GM21717 (cell line): Measurements from ENCODE around the gene CLNK.
A peak's percentile ranks its signal among the peaks of the same experiment; 100 is the strongest.

ENCODE experiments used
- ATAC-seq: cut with Tn5 transposase; IDR thresholded peaks from one replicate; pipeline ENCODE4 v1.9.1; 2021; ENCODE audit warnings: mild to moderate bottlenecking, moderate library complexity; ENCODE audit not compliant: unreplicated experiment

Gene CLNK

DNA sequence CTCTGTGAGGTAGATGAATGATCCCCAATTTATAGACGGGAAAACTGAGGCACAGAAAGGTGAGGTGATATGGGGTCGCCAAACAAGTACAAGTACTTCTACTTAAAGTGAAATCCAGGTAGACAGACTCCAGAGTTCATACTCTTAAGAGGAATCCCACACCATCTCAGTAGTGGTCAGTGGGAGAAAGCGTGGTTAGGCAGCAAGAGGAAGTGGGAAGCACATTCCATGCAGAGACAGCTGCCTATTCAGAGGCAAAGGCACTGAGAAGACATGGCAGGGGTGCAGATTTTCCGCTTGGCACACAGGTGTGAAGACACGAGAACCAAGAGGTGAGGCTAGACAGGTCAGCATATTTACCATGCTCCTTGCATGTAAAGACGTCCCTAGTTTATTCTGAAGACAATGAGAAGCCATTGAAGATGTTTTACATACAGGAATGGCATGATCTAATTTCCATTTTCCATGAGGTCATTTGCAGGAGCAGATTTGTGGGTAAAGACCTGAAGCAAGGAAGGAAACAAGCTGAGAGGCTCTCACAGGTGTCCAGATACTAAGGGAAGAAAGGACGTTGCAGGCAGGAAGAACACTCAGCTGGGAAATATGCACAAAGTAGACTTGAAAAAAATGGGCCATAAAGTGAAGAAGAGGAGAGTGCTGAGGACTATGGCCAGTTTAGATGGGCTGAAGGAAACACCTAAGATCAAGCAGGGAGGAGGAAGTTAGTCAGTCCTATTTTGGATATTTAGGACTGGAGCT is 17.3 kb upstream of the CLNK start:
- ATAC-seq, result no peak

DNA sequence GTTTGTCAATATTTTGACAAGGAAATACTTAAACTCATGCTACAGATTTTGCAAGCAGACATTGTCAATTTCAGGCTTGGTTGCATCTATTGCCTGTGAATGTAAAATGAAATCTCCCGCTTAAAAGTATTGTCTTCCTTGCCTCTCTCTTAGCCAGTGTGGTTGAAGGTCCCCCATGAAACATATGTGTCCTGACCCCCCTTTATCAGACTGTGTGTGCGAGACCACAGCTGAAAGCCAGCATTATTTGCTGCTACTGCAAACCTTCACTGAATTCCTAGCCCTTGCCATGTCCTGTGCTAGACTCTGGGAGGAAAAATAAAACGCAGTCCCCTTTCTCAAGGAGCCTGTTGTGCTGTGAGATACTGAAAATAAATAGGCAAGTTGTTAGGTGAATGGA is 16.6 kb upstream of the CLNK start:
- no peak for ATAC-seq

DNA sequence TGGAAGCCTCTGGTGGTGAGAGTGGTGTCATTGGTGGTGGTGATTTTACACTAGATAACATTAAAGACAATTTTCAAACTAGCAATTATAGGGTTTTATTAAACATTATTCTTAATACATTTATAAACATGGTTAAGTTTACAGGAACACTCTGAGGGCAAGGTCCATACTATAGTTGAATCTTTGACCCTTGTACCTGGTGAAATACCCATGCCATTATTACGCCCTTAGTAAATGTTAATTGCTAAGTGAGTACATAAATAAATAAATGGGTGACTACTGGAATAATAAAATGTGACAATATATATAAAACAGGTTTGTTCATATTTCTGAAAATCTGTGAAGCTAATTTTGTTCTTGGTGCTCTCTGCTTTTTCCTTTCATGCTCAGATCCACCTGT is 13.6 kb upstream of the CLNK start:
- ATAC-seq, result no peak

DNA sequence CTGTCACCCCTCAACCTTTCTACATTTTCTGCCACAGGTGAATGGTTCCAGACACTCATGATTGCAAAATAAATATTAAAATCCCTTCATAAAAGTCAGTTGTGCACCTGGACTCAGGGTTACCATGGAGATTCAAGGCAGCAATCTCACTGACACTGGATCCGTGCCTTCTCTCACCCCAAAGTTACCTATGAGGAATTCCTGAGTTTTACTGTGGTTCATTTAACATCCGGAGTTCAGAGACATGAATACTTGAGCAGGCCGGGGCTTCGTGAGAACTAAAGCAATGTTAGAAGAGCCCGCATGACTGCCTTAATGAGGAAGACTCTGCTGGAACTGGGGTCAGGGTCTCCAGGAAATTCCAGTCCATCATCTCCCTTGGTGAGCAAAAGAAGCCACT is 12.5 kb upstream of the CLNK start:
- no peak for ATAC-seq

DNA sequence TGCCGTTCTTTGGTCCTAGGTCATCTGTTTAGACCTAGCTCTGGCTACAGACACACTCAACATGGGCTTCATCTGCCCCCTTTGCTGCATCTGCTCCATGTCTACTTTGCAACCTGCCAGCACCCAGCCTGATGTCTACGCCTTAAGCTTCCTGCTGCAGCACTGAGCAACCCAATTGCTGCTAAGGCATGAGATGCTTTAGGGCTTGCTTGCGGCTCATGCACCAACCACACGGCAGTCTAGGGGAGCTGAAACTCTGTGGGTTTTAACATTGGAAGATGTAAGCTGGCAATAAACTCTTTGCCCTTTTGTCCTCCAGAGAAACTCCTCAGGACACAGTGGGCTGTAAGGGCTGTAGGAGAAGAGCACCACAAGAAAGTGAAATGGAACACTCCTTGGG is 11.7 kb upstream of the CLNK start:
- no peak for ATAC-seq

DNA sequence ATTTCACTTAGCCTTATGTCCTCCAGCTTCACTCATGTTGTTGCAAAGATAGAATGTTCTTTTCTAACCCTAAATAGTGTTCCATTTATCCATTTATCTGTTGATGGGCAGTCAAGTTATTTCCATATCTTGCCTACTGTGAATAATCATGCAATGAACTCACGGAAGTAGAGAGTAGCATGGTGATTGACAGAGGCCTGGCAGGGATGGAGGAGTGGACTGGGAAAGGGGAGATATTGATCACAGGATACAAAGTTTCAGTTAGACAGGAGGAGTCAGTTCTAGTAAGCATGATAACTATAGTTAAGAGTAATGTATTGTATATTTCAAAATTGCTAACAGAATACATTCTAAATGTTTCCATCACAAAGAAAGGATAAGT is 10.3 kb upstream of the CLNK start:
- no peak for ATAC-seq

DNA sequence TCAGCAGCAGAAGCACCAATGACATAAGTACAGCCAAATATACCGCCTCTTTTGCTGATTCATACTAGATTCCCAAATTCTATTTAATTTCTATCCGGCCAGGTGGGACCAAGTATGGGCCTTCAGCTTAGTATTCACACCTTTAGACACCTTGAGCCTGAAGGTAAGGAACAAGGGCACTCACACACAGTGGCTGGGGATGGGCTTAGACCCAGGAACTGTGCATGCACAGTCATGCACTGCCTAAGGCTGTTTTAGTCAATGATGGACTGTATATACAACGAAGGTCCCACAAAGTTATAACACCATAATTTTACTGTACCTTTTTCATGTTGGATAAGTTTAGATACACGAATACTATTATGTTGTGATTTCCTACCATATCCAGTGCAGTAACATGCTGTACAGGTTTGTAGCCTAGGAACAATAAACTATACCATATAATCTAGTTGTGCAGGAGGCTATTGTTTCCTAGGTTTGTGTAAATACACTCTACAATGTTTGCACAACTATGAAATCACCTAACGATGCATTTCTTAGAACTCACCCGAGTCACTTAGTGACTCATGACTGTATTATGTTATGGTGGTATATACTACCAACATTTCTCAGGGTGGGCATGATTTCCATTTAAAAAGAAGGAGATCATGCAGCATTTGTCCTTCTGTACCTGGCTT is 9.7 kb upstream of the CLNK start:
- ATAC-seq, result no peak

DNA sequence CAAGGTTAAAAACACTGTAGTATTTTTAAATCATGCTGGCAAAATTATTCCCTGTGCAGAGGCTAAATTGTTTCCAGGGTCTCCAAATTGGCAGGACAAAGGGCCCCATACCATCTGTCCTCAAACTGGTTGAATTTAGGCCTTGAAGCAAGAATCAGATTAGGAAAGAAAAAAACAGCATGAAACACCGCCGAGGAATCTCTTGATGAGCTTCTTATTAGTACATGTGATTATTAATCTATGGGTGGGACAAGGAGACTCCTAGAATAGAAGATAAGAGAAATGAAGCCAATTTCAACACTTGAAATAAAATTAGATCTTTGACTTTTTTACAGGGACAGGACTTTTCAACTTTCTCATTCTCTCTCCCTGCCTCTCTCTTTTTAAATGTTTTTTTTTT is 7.1 kb upstream of the CLNK start:
- no peak for ATAC-seq

DNA sequence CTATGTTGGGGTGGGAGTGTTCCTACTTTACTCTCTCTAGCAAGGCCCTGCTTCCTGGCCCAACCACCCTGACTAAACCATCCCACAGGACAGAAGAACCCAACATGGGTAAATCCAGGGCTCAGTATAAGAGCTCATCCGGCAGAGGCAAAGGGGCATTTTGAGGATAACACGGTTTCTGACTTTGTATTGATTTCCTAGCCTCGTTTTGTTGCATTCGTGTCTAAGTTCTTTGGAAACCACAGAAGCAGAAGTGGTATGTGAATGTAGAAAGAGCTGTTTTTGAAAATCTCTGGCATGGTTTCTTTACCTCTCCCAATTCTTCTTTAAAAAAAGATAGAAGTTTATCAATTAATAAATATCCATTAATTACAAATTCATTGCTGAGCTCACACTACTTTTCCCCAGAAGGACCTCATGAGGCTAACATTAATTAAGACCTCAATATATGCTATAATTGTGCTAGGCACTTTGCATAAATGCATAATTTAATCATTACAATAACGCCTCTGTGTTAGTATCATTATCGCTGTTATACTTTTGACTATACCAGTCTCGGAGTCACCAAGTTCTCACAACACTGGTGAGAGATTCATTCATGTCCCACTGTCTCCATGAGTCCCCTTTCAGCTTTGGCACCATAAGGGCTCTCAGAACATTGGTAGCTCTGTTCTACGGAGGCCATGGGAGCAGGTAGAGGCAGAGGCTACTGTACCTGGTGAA is 5.8 kb upstream of the CLNK start:
- ATAC-seq, result no peak

DNA sequence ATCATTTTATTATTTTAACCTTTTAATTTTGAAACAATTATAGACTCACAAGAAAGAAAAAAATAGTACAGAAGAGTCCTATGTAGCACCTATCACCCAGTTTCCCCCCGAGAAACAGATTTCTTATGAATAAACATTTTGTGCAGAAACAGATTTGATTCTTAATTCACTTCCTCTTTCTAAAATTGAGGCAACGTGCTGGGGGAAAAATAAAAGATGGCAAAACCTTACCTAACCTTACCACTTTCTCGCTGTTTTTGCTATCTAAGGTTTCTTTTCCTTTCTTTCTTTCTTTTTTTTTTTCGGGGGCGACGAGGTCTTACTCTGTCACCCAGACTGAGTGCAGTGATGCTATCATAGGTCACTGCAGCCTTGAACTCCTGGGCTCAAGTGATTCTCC is 4.3 kb upstream of the CLNK start:
- ATAC-seq, result no peak

DNA sequence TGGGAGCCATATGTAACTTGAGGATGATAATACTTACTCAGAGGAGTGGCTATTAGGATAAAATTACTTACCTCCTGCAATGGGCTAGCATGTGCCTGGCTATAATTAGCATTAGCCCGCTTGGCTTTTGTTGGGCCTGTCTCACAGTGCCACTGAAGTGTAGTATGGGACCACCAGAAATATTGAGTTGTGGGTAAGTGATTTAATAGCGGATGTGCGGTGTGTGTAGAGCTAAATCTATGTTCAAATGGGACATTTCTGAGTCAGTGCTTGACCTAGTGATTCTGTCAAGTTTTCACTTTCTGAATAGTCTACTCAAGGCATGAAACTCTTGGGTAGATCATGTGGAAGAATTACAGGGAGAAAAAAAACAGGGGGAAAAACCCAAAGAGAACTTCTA is 3.5 kb upstream of the CLNK start:
- ATAC-seq, result no peak

DNA sequence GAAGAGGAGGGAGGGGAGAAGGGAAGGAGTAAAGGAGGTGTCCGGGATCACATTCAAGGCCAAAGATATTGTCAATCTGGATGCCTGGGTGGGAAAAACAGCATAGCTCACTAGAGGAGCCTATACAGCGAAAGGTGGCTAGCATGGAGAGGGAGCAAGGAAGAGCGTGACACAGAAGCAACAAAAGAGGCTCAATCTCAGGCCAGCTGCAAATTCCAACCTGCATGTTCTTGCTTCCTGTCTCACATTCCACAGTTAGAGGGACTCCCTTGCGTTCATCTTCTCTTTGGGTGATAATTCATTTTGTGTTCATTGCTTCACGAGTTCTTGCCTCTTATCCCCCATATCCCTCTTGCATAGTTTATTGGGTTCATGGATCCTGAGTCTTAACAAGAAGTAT is 3.0 kb upstream of the CLNK start:
- ATAC-seq, result no peak

DNA sequence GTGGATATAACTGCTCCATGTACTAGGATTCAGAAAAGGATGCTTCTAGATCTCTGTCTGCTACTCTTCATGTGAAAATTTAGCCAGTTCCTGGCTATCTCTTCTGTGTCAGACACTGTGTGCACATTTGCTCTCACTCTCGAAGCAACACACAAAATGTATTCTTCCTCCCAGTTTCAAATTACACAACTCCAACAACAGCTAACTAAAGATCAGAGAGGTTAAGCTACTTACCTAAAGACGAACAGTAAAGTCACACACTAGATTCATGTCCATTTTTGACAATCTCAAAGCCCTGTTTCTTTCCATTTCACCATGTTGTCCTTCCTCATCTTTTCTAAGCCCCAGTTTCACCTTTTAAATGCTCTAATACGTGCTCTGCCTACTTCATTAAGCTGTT is 2.2 kb downstream of the CLNK start:
- ATAC-seq, result no peak

DNA sequence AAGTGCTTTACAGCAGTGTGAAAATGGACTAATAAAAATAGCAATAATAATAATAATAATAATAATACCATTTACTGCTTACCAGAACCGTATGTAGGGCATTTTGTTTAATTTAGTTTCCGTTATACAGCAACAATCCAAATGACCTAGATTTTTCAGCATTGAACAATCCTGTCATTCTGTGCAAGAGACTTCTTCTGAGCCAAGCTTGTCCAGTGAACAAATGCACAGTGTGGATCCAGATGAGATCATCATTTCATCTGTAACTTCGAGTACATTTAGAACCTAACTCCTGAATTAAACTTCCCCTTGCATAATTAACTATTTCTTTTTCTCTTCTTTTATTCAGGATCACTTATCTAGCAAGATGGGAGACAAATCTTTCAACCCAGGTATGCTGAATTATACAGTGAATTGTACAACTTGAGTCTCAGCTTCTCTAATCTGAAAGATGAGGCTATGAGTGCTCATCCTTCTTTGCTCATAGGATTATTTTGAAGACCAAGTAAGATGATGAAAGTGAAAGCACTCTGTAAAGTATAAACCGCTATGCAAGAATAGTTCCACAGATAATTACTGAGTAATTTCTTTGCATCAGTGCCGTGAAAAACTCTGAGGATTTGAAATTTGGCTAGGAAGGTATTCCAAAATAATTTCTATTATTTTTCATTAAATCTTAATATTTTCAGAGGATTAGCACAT is 6.6 kb downstream of the CLNK start:
- ATAC-seq, result peak; percentile 53

DNA sequence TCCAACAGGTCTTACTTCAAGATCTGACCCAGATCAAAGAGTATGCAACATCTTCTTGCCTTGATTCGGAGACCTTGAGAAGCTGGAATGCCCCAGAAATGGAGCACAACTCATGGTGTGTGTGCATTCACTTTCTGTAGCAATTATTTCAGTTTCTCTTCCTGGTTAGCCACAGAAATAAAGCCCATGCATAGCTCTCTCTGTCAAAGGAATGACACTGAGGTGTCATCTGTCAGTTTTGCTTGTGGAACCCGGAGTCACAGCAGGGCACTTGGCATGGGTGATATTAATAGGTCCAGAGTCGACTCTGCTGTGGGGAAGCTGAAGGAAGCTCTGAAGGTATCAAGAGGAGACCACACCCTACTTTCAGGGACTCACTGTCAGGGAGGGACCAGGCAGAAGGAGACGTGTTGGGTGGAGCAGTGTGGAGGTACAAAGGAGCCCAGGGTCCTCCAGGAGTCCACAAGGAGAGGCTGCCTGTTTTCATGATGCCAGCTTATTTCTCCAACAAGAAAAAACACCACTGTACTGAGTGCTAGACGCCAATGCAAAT is 10.7 kb downstream of the CLNK start:
- peak; percentile 86 for ATAC-seq

DNA sequence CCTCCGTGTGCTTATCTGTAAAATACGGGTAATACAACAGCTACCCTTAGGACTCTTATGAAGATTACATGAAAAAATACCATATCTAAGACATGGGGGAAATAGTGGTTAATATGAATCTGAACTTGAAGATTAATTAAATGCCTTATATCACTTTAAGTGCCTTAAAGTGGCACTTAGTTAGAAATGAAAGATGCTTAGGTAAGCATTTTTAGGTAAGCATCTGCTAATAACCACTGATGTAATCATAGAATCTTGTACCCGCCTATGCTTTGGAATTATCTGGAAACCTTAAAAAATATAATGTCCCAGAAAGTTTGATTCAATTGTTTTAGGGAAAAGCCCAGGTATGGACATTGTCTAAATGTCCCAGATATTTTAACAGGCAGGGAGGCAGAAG is 12.2 kb downstream of the CLNK start:
- ATAC-seq, result no peak

DNA sequence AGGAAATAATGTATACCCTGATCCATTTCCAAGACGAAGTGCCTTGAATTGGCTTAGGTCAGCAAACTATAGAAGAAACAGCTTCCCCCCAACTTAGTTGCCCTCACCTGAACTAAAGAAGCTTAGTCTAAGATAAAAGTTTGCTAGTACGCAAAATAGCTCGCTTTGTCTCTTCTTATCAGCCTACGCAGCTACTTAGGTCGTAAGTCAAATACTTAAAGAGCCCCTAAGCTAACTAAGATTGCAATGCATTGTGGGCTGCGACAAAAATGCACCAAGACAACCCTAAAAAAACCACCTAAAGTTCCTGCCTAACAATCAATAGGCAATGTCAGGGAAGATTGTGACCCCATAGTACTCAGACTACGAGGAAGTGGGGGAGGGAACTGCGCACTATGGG is 12.8 kb downstream of the CLNK start:
- ATAC-seq, result no peak

DNA sequence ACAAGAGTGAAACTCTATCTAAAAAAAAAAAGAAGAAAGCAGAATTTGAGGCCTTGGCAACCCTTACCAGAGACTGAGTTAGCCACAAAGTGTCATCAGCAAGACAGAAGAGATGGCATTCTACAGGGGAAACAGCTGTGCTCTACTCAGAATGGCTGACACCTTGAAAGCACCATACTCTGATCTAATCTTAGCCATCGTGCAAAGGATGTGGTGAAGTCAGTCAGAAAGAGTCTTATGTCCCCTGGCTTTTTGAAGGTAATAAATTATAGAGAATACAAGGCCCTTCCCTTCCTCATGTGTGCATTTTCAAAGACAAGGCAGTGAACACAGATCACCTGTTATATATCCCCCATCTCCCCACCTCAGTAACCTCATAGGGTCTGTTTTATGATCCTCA is 13.2 kb downstream of the CLNK start:
- peak; percentile 90 for ATAC-seq

DNA sequence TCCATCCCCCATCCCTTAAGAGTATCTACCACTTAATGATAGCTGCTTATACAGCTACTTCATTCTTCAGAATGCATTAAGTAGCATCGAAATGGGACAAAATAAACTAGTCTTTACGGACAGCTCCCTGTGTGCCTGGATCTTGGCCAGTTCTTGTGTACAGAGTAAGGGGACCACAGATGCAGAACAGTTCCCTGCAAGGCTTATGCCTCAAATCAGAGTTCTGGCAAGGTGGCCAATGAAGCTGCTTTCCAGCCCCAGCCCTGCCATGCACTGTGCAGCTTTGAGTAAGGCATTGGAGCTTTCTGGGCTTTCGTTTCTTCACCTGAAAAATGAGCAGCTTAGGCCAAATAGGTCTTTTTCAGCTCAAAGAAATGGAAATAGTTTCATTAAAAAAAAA is 14.2 kb downstream of the CLNK start:
- no peak for ATAC-seq

DNA sequence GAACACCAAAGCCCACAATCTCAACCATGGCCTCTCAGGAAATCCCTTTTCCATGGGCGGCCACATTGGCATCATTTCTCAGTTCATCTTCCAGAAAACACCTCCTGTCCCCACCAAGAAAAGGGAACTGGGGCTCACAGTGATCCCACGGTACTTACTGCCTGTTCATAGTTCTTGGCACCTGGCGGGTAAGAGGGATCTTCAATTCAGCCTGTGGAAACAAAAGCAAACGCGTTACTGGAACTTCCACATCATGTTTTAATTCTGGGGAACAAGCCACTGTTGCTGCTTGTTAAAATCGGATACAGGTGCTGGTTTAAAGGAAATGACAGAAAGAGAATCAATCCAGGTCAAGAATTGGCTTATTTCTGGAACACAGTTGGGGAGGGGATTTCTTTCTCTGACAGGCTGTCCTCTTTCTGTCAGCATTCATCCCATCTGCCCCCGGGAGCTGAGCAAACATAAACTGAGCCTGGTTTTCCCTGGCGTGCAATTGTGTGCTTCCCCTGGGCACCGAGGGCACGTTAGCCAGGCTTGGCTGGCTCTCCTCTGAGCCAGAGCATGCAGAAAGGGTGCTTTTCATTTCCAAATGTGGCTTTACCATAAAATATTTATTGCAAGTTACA is 16.8 kb downstream of the CLNK start:
- no peak for ATAC-seq

DNA sequence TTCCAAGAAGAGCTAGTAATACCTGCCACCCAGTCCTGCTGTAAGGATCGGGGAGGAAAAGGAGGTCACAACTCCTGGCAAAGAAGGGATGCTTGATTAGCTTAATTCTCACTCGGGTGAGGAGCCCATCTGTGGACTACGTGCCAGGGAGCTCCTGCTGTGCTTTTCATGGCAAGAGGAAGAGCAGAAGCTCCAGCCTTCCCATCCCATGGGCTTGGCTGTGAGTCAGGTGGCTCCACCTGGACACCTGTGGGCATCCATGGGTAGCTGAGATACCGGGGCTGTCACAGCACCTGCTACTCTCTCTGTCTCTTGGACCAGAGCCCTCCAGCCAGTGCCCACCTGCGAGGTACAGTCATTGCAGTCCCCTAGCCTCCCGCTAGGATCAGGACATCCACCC is 18.0 kb downstream of the CLNK start:
- ATAC-seq, result no peak
